Suprapubic skin (tissue), 4 donors: ENCODE measurements around the gene RTN4IP1. TPM values are rescaled to one million over a fixed set of nuclear protein-coding genes. Genes with fewer than 3 reads are reported as not detected.

Experiments used
- DNase-seq, 2 donors: peaks; one replicate each; pipeline ENCODE4 v3.0.0-alpha.2; 2019; ENCODE audit warnings: low spot score in 2 of 2
- H3K27ac ChIP-seq: fragments of 200-600 bp; sonication (generic); one replicate; pipeline ENCODE4 v1.5.1; 2019
- H3K27me3 ChIP-seq: fragments of 200-600 bp; sonication (generic); one replicate; pipeline ENCODE4 v1.5.1; 2019
- H3K36me3 ChIP-seq: fragments of 200-600 bp; sonication (generic); one replicate; pipeline ENCODE4 v1.5.1; 2019
- H3K4me1 ChIP-seq: fragments of 200-600 bp; sonication (generic); one replicate; pipeline ENCODE4 v1.5.1; 2019
- H3K4me3 ChIP-seq: fragments of 200-600 bp; sonication (generic); one replicate; pipeline ENCODE4 v1.5.1; 2019; ENCODE audit warnings: mild to moderate bottlenecking
- H3K9me3 ChIP-seq: fragments of 200-600 bp; sonication (generic); one replicate; pipeline ENCODE4 v1.5.1; 2019
- EP300 ChIP-seq: sonication (generic); formaldehyde crosslinking; IDR thresholded peaks from one replicate; pipeline ENCODE4 v1.6.1; 2017; ENCODE audit warnings: antibody characterized with exemption
- POLR2A ChIP-seq, 2 donors: fragments of 450-650 bp; IDR thresholded peaks; one replicate each; pipeline ENCODE4 v1.6.1; 2017; ENCODE audit warnings: antibody characterized with exemption in 2 of 2, mild to moderate bottlenecking in 2 of 2, moderate library complexity in 2 of 2
- POLR2AphosphoS5 ChIP-seq, 3 donors: sonication (generic); formaldehyde crosslinking; IDR thresholded peaks; one replicate each; pipeline ENCODE4 v1.6.1; 2017; ENCODE audit warnings: antibody characterized with exemption in 3 of 3
- WGBS: methylation state at CpG from one replicate; pipeline ENCODE4 v1.1.5; 2018; 5-methylcytosine and 5-hydroxymethylcytosine counted together
- total RNA-seq, 4 donors: library from RNA; depleted of rRNA; stranded (reverse); fragments of >200 nt; gene quantifications; one replicate each; pipeline ENCODE4 v1.1.0, GENCODE V29; 2016
- TF ChIP-seq, protein P1 (sequence below), 2 donors: fragments of 200-600 bp in 1 of 2; fragments of 450-650 bp in 1 of 2; sonication (generic) in 1 of 2; IDR thresholded peaks; one replicate each; pipeline ENCODE4 v1.5.1; 2016 to 2019; ENCODE audit warnings: antibody characterized with exemption in 2 of 2, mild to moderate bottlenecking in 1 of 2, moderate library complexity in 1 of 2

RTN4IP1 gene
- total RNA-seq, 4 donors from 2014 or later = 1.8 to 5.3 (median 3.3) TPM

DNA sequence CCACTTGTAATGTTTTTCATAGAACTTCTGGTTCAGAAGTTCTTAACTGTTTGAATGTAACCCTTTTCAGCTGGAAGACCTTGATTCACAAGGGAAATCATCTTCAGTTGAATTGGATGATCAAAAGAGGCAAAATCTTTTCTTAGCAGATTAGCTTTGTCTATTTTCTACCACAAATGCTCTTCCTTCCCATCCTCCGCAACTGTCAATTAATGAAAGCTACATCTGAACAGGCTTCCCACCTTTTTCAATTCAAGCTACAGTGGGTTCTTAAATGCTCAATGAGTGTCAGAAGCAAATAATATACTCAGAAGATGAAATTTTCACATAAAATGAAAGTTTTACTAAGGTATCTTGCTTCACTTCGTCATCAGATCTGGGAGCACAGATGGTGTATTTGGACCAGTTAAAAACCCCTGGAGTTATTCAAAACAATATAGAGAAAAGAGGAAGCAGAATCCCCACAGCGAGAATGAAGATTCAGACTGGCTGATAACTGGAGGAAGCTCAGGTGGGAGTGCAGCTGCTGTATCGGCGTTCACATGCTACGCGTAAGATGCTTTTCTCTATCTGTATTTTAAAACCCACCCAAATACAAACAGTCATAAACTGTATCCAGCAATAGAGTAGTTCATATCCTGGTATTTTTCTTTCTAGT is 19.5 kb upstream of the RTN4IP1 start:
- 95% methylated on average over 7 of the region's 7 CpGs for WGBS

DNA sequence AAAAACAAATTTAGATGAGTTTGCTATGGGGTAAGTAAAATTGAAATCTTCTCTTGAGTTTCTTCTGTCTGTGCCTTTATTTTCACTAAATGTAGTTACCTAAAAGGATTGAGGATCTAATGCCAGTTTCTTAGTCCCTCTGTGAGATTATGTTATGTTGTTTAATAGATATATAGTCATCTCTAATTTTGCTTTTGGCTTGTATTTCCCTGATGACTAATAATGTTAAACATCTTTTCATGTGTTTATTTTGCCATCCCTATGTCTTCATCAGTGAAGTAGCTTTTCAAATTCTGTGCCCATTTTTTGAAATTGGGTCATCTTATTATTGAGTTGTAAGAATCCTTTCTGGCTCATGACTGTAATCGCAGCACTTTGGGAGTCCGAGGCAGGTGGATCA is 13.8 kb upstream of the RTN4IP1 start:
- Histone ChIP-seq H3K27me3 (no peaks in the 10 kb centered on the region), H3K4me3 (no peak overlapping the region), H3K27ac (no peak overlapping the region), H3K36me3 (peaks cover 54% of the 10 kb centered on the region), H3K4me1 (no peaks in the 10 kb centered on the region), H3K9me3 (no peaks in the 10 kb centered on the region)
- DNase-seq = no peak
- 100% methylated on average over 2 of the region's 2 CpGs for WGBS
- no peak for TF ChIP-seq POLR2A (IDR thresholded peaks at IDR 0.05)
- no peak for TF ChIP-seq POLR2AphosphoS5 (IDR thresholded peaks at IDR 0.05)
- TF ChIP-seq EP300 = no peak
- TF ChIP-seq, protein P1, sequence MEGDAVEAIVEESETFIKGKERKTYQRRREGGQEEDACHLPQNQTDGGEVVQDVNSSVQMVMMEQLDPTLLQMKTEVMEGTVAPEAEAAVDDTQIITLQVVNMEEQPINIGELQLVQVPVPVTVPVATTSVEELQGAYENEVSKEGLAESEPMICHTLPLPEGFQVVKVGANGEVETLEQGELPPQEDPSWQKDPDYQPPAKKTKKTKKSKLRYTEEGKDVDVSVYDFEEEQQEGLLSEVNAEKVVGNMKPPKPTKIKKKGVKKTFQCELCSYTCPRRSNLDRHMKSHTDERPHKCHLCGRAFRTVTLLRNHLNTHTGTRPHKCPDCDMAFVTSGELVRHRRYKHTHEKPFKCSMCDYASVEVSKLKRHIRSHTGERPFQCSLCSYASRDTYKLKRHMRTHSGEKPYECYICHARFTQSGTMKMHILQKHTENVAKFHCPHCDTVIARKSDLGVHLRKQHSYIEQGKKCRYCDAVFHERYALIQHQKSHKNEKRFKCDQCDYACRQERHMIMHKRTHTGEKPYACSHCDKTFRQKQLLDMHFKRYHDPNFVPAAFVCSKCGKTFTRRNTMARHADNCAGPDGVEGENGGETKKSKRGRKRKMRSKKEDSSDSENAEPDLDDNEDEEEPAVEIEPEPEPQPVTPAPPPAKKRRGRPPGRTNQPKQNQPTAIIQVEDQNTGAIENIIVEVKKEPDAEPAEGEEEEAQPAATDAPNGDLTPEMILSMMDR (IDR thresholded peaks at IDR 0.05) = no peak

More for the DNA sequence above, 19.5 kb upstream of the RTN4IP1 start:
- H3K36me3 ChIP-seq = peaks cover 62% of the 10 kb centered on the region
- TF ChIP-seq POLR2A (IDR thresholded peaks at IDR 0.05) = no peak
- no peak for TF ChIP-seq EP300
- TF ChIP-seq POLR2AphosphoS5 (IDR thresholded peaks at IDR 0.05) = no peak
- TF ChIP-seq, protein P1 (IDR thresholded peaks at IDR 0.05) = no peak
- no peak overlapping the region for H3K27ac ChIP-seq
- H3K4me1 ChIP-seq = no peaks in the 10 kb centered on the region
- no peak overlapping the region for H3K4me3 ChIP-seq
- DNase-seq = no peak
- no peaks in the 10 kb centered on the region for H3K9me3 ChIP-seq
- no peaks in the 10 kb centered on the region for H3K27me3 ChIP-seq

DNA sequence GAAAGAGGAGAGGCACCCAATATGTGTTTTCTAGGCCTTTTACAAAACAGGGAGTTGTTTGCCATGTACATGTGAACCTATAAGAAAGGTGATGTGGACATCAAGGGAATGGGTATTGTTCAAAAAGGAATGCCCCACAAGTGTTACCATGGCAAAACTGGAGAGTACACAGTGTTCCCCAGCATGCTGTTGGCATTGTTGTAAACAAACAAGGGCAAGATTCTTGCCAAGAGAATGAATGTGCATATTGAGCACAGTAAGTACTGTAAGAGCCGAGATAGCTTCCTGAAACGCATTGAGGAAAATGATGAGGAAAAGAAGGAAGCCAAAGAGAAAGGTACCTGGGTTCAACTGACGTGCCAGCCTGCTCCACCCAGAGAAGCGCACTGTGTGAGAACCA is 13.2 kb upstream of the RTN4IP1 start:
- Histone ChIP-seq H3K27me3 (no peaks in the 10 kb centered on the region), H3K36me3 (peaks cover 51% of the 10 kb centered on the region)

DNA sequence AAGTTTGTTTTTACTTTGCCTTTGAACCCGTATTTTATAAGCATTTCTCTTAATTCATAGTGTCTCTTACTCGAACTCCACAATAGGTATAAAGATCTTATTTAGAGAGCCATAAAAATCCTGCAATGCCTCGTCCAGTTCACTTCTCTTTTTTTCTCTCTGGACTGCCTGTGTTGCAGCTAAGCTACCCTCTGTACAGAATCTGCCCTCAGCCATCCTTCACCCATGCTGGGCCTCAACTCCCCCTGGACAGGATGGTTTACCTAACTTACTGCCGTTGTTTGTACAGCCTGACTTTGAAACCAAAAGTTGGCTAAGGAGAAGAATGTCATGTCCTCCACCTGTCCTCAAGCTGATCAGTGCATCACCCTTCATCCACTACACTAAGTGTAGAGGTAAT is 10.5 kb upstream of the RTN4IP1 start:
- Histone ChIP-seq H3K27me3 (no peaks in the 10 kb centered on the region), H3K27ac (no peak overlapping the region), H3K4me1 (no peaks in the 10 kb centered on the region), H3K9me3 (no peaks in the 10 kb centered on the region), H3K36me3 (peaks cover 46% of the 10 kb centered on the region), H3K4me3 (no peak overlapping the region)
- TF ChIP-seq, protein P1 (IDR thresholded peaks at IDR 0.05) = no peak
- TF ChIP-seq POLR2A (IDR thresholded peaks at IDR 0.05) = no peak
- TF ChIP-seq POLR2AphosphoS5 (IDR thresholded peaks at IDR 0.05) = no peak
- no peak for TF ChIP-seq EP300
- 86% methylated on average over 4 of the region's 4 CpGs for WGBS
- DNase-seq = no peak

More for the DNA sequence above, 13.2 kb upstream of the RTN4IP1 start:
- no peaks in the 10 kb centered on the region for H3K9me3 ChIP-seq
- no peak overlapping the region for H3K4me3 ChIP-seq
- no peak overlapping the region for H3K27ac ChIP-seq
- no peaks in the 10 kb centered on the region for H3K4me1 ChIP-seq
- no peak for DNase-seq
- TF ChIP-seq, protein P1 (IDR thresholded peaks at IDR 0.05) = no peak
- no peak for TF ChIP-seq EP300
- TF ChIP-seq POLR2AphosphoS5 (IDR thresholded peaks at IDR 0.05) = no peak
- no peak for TF ChIP-seq POLR2A (IDR thresholded peaks at IDR 0.05)
- WGBS = 89% methylated on average over 4 of the region's 4 CpGs

DNA sequence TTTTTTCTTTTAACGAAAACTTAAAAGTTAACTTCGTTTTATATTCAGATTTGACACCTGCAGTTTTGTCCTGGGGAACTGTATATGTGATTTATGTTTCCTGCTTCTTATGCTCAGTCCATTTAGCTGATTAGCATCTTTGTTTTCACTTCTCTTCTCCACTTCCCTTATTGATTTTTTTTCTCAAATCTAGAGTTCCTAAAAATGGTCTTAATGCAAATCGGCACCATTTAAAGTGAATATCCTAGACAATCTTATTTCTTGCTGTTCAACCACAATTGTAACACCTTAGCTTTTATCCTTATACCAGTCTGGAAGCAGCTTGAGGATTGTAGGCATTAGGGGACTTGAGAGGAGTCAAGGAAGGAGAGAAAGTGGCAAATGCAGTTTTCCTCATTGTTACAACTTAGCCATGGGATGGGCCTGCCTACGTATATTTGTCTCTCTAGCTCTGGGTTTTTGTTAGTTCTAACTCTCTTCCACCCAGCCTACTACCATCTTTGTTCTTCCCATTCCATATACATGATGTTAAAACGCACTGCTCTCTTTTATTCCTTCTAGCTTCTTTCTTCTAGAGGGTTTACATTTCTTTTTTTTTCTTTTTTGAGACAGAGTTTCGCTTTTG is 8.5 kb upstream of the RTN4IP1 start:
- no peak overlapping the region for H3K27ac ChIP-seq
- no peak overlapping the region for H3K4me3 ChIP-seq
- H3K9me3 ChIP-seq = no peaks in the 10 kb centered on the region
- no peak for DNase-seq
- no peaks in the 10 kb centered on the region for H3K27me3 ChIP-seq
- H3K4me1 ChIP-seq = no peaks in the 10 kb centered on the region
- TF ChIP-seq EP300 = no peak
- TF ChIP-seq POLR2A (IDR thresholded peaks at IDR 0.05) = no peak
- no peak for TF ChIP-seq POLR2AphosphoS5 (IDR thresholded peaks at IDR 0.05)
- TF ChIP-seq, protein P1 (IDR thresholded peaks at IDR 0.05) = no peak
- peaks cover 27% of the 10 kb centered on the region for H3K36me3 ChIP-seq
- WGBS = 70% methylated on average over 6 of the region's 6 CpGs
